ENCODE measurements around the gene PLXNB3.

The PLXNB3 gene

GRCh38 chrX:153762626-153763173 lies 1.3 kb upstream of the PLXNB3 start:
- DNase-seq = no peak

GRCh38 chrX:153763298-153763932 lies 634 bp upstream of the PLXNB3 start:
- DNase-seq = no peak

GRCh38 chrX:153764786-153765137 lies 713 bp downstream of the PLXNB3 start:
- DNase-seq = no peak

GRCh38 chrX:153765138-153766079 lies 1.4 kb downstream of the PLXNB3 start:
- no peak for DNase-seq

GRCh38 chrX:153766098-153766817 lies 2.2 kb downstream of the PLXNB3 start:
- peak; percentile 75 for DNase-seq

- no peak for DNase-seq
These were observed 3.0 kb downstream of the PLXNB3 start for GRCh38 chrX:153766871-153767673.

- no peak for DNase-seq
These were observed 3.6 kb downstream of the PLXNB3 start for GRCh38 chrX:153767674-153768055.

GRCh38 chrX:153768311-153769157 lies 4.5 kb downstream of the PLXNB3 start:
- DNase-seq = no peak

GRCh38 chrX:153769158-153769864 lies 5.3 kb downstream of the PLXNB3 start:
- DNase-seq = no peak

- DNase-seq = no peak
These were observed 6.0 kb downstream of the PLXNB3 start for GRCh38 chrX:153769865-153770600.

- DNase-seq = no peak
These were observed 6.8 kb downstream of the PLXNB3 start for GRCh38 chrX:153770601-153771414.

GRCh38 chrX:153771415-153772315 lies 7.6 kb downstream of the PLXNB3 start:
- DNase-seq = no peak

- DNase-seq = no peak
These were observed 8.5 kb downstream of the PLXNB3 start for GRCh38 chrX:153772316-153773217.

GRCh38 chrX:153773218-153773611 lies 9.2 kb downstream of the PLXNB3 start:
- no peak for DNase-seq

GRCh38 chrX:153773741-153774575 lies 9.9 kb downstream of the PLXNB3 start:
- no peak for DNase-seq
